HL-60/S4 treated with phorbol 12-myristate 13-acetate at 8.2 ng/mL for 4 days and 3 days (cell line): ENCODE data around the gene SERHL2.
"Not testable (repeated sequence)": the region's sequence is repeated elsewhere in the genome, so short reads cannot be mapped to it uniquely, and the experiment has no call there.

Experiments used
- in situ Hi-C: fragments of 300-500 bp; cut with MboI; formaldehyde crosslinking; loops from 2 replicates; pipeline ENCODE4 v1.15.0; 2022; ENCODE audit warnings: low sequenced_read_pairs

The SERHL2 gene

DNA sequence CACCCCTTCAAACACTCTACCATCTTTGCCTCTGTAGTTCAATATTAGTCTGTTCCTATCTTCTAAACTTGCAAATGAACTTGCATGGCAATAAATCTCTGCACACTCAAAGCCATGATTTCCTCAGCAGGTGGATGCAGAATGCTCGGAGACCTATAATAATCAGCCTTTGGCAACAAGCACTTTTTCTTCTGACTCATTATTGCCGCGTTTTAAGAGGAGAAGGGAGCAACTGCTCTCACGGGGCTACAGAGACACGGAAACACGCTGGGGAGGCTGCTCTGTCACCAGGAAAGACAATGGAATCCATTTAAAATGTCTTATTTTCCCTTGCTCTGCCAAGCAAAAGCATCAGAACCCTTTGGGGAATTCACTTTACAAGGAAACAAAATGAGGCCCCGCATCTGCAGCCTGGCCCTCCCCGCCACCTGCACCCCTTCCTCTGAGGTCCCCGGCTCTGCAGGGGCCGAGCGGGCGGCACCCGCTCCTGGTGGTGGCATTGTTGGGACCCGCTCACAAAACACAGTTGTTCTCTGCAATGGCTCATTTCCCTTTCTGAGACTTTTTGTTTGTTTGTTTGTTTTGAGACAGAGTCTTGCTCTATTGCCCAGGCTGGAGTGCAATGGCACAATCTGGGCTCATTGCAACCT, 18.5 kb upstream of the SERHL2 start:
- in situ Hi-C loops, result not testable (repeated sequence)

- in situ Hi-C loops, result no loop called here
These were observed 17.6 kb upstream of the SERHL2 start for GRCh38 chr22:42536166-42536565.

DNA sequence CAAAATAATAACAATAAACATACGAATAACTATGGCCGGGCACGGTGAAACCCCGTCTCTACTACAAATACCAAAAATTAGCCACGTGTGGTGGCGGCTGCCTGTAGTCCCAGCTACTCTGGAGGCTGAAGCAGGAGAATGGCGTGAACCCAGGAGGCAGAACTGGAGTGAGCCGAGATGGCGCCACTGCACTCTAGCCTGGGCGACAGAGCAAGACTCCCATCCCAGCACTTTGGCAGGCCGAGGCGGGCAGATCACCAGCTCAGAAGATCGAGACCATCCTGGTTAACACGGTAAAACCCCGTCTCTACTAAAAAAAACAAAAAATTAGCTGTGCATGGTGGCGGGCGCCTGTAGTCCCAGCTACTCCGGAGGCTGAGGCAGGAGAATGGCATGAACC, 17.1 kb upstream of the SERHL2 start:
- in situ Hi-C loops, result not testable (repeated sequence)

GRCh38 chr22:42537199-42537831, 16.4 kb upstream of the SERHL2 start:
- in situ Hi-C loops, result not testable (repeated sequence)

DNA sequence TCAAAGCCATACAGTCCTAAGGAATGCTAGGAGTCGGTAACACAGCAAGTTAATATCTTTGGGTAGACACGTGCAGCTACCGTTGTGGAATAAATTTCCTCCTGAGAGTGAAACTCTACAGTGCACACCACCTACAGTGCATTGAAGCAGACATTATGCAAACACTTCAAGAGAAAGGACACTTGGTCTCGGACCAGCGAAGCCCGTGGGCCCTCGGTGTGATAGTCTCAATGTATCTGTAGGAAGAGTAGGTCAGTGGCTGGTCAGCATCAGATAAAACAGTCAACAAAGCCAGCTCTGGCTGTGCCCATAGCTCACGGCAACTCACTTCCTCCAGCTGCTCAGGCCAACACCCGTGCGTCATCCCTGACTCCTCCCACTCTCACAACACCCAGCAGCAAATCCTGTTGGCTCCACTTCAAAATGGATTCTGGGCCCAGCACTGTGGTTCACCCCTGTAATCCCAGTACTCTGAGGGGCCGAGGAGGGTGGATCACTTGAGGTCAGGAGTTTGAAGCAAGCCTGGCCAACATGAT, 14.5 kb upstream of the SERHL2 start:
- in situ Hi-C loops, result not testable (repeated sequence)

GRCh38 chr22:42544686-42545085, 9.1 kb upstream of the SERHL2 start:
- in situ Hi-C loops, result no loop called here

GRCh38 chr22:42547562-42547961, 6.2 kb upstream of the SERHL2 start:
- in situ Hi-C loops, result no loop called here

- in situ Hi-C loops, result not testable (repeated sequence)
These were observed 5.6 kb upstream of the SERHL2 start for GRCh38 chr22:42548126-42548525.

- in situ Hi-C loops, result no loop called here
These were observed 5.0 kb upstream of the SERHL2 start for GRCh38 chr22:42548597-42549330.

- in situ Hi-C loops, result no loop called here
These were observed 4.3 kb upstream of the SERHL2 start for GRCh38 chr22:42549331-42550060.

GRCh38 chr22:42552294-42552647, 1.5 kb upstream of the SERHL2 start:
- in situ Hi-C loops, result not testable (repeated sequence)

- in situ Hi-C loops, result no loop called here
These were observed 6.6 kb downstream of the SERHL2 start for GRCh38 chr22:42560381-42560780.

GRCh38 chr22:42560781-42561180, 7.0 kb downstream of the SERHL2 start:
- in situ Hi-C loops, result no loop called here

GRCh38 chr22:42561856-42562255, 8.1 kb downstream of the SERHL2 start:
- in situ Hi-C loops, result no loop called here

- in situ Hi-C loops, result no loop called here
These were observed 8.5 kb downstream of the SERHL2 start for GRCh38 chr22:42562279-42562678.

DNA sequence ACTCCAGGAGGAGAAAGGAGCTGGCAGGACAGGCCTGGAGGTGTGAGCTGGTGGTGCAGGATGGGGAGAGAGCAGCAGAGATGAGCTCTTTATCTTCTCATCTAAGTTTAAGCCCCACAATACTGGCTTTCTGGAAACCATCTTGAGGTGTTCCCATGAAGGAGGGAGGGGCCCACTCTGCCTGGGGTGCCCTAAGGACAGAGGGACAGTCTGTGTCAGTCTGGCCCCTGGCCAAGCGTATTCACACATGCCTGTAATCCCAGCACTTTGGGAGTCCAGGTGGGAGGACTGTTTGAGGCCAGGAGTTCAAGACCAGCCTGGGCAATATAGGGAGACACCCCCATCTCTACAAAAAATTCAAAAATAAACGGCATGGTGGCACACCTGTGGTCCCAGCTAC, 8.9 kb downstream of the SERHL2 start:
- in situ Hi-C loops, result no loop called here

GRCh38 chr22:42563943-42564342, 10.2 kb downstream of the SERHL2 start:
- in situ Hi-C loops, result not testable (repeated sequence)

- in situ Hi-C loops, result no loop called here
These were observed 10.9 kb downstream of the SERHL2 start for GRCh38 chr22:42564699-42565098.

- in situ Hi-C loops, result no loop called here
These were observed 12.2 kb downstream of the SERHL2 start for GRCh38 chr22:42565956-42566355.

GRCh38 chr22:42567950-42568349, 14.2 kb downstream of the SERHL2 start:
- in situ Hi-C loops, result not testable (repeated sequence)

DNA sequence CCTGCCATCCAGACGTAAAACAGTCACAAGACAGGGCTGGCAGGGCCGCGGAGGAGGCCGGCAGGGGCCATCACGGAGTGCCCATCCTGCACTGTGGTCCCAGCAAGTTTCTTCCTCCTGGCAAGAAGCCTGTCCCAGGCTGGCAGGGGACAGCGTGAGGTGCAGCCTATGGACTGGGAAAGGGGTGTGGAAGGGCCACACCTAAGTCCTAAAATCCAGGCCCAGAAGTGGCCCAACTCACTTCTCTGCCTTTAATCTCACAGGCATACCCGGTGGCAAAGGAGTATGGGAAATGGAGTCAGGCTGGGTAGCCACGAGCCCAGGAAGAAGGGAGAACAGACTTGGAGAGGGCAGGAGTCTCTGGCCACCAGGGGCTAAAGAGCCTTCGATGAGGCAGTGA, 16.8 kb downstream of the SERHL2 start:
- in situ Hi-C loops, result not testable (repeated sequence)
